Right forelimb (tissue), 1 donor: Measurements from ENCODE around the gene COL23A1.
"Not testable (repeated sequence)": the region's sequence is repeated elsewhere in the genome, so short reads cannot be mapped to it uniquely, and the experiment has no call there.

ENCODE experiments used
- DNase-seq: peaks from one replicate; pipeline ENCODE4 v3.0.0-alpha.2; 2018

COL23A1 gene

DNA sequence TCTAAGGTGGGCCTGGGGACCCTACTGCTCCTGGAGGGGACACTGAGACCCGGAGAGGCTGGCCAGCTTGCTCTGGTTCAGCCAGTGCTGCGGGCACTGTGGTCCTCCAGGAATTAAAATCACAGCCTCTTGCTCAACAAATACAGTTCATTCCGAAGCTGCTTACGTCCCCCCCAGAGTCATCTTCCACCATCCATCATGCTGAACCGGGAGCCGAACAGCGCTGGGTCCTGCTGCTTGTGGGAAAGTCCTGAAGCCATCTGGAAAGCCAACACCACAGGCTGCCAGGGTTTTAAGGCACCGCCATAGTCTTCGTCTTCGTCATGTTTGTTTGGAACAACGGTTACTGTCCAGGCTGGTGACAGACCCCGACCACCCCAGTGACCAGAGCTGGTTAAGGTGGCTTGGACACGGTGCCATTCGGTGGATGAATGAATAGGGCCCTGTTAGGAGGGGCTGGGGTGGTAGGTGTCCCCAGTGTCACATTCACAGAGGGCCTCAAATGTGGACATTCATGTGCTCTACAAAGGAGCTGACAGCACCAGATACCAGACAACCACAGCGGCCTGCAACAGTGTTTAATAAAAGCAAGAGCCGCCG lies 276.0 kb downstream of the COL23A1 start:
- peak; percentile 30 for DNase-seq

DNA sequence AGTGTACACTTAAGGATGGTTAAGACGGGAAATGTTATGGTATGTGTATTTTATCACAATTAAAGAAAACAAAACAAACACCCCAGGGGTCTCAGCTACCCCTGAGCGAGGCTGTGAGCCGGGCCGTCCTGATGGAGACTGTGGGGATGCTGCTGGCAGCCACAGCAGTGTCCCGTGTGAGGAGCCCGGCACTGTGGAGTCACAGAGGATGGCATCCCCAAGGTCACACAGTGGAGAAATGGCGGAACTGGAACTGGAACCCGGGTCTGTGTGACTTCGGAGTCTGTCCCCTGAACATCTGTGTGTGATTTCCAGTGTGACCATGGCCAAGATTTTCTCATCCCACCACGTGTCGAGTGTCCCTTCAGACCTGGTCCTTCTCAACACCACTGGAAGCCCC lies 276.9 kb downstream of the COL23A1 start:
- DNase-seq = peak; percentile 15

DNA sequence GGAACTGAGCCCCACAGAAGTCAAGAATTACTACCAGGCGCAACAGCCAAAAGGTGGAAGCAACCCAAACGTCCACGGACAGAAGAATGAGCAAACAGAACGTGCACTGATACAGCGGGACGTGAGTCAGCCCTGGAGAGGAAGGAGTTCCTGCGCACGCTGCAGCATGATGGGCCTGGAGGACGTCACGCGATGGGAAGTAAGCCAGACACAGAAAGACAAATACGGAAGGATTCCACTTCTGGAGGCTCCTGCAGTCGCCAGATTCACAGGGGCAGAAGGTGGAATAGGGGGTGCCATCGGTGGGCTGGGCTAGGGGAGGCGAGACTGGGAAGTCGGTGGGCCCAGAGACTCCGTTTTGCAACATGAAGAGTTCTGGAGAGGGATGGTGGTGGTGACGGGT lies 277.3 kb downstream of the COL23A1 start:
- peak; percentile 53 for DNase-seq

DNA sequence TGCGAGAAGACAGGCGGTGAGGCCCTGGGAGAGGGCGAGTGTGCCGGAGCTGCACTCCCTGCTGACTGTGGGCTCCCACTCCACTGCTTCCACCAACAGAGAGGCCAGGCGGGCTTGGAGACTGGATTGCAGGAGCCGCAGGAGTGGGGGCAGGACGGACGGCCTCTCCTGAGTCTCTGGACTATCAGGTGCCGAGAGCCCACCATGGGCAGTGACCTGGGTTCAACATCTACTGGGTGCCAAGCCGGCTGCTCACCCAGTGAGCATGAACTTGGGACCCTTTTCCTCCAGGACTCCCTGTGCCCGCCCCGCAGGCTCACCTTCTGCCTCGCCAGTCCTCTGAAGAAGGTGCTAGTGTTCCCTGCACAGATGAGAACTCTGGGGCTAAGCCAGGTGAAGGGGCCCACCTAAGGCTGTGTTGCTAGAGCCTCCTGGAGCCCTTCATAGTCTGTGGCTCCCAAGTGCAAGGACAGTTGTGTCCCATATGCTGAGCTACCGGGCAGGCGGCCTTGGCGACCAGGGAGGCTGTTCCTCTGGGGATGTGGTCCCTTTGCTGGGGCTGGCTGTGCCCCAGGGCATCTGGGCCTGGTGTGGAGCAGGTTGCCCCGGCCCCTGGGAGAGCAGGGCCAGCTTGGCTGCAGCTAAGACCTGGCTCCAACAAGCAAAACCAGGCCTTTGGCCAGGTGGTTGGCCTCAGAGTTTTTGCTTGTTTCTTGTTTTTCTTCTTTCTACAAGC lies 279.9 kb downstream of the COL23A1 start:
- DNase-seq = peak; percentile 36

DNA sequence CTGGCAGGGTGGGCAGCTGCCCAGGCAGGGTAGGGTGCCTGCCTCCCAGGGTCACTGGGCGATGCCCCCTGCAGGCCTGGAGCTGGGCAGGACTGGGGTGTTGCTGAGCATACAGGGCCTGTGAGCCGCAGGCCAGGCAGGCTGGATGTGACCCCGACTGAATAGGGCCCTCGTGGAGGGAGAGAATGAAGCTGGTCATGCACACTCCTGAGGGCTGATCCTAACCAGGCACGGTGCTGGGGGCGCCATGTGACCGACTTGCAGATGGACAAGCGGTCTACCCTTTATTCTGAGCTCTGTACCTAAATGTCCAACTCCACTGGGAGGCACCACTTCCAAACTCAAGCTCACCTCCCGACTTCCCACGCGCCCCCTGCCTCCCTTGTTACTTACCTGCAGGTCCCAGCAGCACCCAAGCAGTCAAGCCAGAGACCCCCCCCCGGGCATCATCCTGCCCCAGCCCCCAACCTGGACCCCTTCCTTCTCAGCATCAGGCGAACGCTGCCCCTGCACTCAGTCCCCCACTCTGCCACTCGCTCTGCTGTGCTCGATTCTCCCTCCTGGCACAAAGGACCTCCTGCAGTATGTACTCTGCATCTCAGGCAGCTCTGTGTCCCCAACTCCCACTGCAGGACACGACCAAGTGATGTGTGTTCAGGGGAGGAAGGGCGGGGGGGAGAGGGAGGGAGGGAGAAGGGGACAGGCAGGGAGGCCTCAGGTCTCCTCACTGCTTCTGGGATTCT lies 280.8 kb downstream of the COL23A1 start:
- DNase-seq = peak; percentile 43

DNA sequence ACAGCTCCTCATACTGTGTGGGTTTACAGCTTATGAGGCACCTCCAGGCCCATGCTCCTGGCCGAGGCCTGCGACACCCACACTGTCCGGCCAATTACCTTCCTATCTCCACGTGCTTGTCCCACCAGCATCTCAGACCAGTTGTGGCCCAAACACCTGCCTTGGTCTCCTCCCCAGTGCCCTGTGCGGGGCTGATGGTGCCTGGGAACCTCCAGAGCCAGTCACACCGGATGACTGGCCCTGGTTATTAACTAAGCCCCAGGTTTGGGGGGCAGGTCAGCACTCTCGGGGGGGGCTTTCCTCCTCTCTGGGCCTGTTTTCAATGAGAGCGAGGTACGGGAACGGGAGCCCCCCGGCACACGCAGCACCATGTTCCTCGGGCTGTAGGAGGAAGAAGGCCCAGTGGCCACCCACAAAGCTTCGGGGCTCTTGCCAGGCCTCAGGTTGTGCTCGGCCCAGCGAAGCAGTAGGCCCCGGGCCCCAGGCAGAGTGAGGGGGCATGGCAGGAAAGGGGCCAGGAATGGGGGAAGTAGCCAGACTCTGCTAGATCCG lies 281.6 kb downstream of the COL23A1 start:
- DNase-seq = peak; percentile 36

DNA sequence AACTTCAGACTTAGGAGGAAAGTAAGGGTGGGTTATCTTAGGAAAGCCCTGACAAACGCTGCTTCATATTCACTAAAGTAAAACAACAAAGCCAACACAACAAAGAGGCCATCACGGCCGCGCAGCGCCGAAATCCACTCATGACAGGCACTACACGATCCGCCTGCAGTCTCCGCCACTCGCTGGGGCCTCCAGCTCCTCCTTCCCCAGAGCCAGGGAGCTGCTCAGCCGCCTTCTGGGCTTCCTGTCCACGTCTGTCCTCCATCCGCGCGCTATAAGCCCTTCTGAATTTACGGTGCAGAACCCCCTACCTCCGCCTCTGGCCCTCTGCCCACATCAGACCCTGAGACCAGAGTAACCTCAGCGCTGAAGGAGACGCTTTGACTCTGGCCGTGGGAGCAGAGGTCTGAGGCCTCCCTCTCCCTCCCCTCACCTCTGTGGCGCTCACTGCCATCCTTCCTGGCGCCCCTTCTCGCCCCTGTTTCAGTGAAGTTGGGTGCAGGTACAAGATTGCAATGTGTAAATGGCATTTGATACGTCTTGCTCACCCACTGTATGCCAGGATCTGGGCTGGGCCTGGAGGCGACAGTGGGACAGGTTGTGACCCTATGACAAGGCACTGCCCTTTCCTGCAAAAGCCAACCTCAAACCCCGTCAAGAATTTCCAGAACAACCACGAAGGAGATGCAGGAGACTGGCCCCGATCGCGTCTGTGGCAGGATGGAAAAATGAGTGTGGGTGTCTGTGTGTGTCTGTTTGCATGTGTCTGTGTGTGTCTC lies 282.7 kb downstream of the COL23A1 start:
- DNase-seq = peak; percentile 32

DNA sequence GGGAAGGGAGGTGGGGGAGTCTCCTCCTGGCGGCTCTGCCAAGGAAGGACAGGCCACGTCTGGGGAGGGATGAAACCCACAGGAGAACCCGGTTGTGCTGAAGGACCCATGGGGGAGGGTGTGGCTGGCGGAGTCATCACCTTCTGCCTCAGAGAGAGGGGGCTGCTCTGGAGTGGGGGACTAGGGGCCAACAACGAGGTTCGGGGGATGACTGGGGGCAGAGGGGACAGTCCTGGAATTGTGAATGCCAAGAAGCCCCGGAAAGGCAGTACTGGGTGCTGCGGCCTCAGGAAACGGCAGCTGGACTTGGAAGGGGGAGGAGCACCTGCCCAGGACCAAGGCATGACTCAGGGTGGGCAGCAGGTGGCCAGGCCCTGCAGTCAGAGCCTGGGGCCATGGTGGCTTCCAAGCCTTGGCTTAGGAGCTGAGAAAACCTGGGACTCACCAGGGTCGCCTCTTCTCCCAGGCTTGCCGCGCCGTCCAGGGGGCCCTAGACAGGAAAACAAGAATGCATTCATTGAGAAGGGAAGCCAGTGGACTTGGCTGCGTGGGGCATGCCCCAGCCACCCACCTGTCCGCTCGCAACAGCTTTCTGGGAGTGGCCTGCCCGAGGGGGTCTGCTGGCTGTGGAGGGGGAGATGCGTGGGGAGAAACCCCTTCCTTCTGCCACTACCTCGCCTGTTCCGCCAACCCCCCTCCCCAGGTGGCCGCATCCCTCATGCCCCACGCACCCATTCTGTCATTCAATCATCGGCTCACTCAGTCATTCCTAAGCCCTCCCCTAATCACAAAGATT lies 283.6 kb downstream of the COL23A1 start:
- DNase-seq = peak; percentile 34

DNA sequence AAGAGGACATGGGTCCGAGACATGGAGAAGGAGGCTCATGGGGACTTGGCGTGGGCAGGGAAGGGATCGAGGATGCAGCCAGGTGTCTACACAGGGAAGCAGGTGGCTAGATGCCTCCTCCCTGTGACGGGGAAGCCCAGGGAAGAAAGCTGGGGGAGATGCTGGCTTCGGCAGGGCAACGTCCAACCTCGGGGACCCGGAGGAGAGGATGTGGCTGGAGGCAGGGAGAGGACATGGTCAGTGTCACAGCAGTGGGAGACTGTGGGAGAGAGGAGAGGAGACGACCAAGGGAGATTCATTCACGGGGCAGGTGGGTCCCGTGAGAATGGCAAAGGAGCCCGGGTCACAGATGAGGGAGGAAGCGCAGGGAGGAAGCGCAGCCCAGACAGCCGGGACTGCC lies 284.4 kb downstream of the COL23A1 start:
- peak; percentile 16 for DNase-seq

DNA sequence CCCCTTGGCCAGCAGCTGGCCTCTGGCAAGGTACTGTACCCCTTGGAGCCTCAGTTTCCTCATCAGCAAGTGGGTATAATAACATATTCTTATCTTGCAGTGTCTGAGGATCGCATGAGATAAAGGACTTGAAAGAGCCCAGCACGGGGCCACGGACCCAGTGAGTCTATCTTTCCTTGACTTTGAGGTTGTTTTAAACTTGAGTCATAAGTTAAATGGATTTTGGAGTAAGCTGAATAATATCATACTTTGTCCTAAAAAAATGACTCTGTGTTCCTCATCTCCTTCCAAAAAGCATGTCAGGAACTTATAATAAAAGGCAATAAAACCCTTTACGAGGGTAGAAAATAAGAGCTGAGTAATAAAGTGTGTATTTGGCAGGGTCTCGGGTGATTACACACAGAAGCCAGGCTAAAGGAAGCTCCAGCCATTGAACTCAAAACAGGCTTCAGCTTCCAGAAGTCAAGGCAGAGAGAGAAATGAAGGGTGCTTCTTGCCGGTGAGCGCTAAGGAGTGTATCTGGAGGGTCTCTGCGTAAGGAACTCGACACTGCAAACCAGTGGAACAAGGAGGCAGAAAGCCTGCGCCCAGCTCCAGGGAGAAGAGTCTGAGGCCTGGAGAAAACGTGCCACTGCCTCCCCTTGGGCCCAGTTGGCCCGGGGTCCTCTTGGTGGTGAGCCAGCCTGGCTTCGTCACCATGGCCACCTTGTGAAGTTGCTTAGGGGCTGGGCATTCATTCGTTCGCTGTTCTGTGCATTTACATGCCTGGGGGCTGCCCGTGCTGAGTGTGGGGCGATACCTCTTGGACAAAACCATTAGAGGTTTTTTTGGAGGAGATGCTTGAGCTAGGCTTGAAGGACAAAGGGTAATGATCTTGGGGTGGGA lies 285.2 kb downstream of the COL23A1 start:
- DNase-seq = peak; percentile 39

DNA sequence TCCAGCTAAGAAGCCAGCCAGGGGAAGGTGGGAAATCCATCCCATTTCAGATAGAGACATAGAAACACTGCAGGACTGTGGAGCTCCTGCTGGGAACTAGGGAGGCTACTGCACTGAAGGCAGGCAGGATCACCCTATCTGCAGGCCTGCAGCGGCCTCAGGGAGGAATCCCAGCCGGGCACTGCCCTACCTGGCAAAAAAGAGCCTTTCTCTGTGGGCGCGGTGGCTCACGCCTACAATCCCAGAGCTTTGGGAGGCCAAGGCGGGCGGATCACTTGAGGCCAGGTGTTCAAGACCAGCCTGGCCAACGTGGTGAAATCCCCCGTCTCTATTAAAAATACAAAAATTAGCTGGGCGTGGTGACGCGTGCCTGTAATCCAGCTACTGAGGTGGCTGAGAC lies 286.2 kb downstream of the COL23A1 start:
- DNase-seq = no peak

DNA sequence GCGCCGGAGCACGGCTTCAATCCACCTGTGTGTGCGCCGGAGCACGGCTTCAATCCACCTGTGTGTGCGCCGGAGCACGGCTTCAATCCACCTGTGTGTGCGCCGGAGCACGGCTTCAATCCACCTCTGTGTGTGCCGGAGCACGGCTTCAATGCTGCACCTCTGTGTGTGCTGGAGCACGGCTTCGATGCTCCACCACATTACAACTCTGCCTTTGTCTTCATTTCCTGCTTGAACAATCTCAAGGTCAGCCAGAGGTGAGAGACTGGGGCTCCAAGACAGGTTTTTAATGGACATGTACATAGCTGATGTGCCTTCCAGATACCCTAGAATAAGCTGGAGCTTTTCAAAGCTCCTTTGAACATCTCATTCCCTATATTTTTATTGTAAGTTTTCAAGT lies 287.9 kb downstream of the COL23A1 start:
- not testable (repeated sequence) for DNase-seq

DNA sequence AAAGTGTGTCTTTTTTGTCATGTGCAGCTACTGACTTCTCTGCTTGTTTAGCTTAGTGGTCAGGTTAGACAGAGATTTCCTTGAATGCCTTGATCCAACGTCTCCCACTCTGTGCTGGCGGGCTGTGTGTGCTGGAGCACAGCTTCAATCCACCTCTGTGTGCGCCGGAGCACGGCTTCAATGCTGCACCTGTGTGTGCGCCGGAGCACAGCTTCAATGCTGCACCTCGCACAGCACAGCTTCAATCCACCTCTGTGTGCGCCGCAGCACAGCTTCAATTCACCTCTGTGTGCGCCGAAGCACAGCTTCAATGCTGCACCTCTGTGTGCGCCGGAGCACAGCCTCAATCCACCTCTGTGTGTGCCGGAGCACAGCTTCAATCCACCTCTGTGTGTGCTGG lies 288.6 kb downstream of the COL23A1 start:
- DNase-seq = peak; percentile 10

DNA sequence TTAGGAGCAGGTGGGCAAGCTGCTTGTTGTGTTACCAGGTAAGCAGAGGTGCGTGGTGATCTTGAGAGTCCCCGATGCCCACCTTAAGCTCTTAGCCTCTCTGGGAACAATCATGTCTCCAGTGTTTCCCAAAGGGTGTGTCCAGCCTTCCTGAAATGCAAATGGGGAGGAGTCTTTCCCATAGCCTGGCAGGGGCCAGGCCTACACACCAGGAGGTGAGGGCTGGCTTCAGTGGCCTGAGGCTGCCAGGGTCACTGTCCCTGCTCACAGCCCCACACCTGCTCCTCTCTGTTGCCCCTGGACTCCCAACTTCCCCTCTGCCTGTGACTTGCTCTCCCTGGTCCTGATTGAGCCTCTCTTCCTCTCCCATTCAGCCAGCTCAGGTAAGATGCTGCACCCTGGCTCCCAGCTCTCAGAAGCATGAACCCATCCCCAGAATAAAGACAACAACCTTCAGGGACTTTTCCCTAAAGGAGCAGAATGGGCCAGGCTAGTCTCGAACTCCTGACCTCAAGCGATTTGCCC lies 291.8 kb downstream of the COL23A1 start:
- DNase-seq = peak; percentile 24

DNA sequence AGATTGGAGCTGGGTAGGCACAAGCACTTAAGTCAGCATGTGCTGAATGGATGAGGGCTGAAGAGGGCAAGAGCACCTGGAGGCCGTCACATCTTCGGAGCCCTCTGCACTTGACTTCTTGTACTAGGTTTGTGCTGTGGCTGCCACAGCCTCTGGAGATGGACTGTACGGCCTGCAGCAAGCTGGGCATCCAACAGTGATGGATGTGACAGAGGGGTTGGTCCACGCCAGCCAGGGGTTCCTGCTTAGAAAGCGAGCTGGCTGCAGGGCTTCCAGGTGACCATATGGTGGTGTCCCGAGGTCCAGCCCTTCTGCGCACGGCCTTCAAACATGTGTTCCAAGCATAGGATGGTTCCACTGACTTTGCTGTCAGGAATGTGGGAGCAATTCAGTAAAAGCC lies 292.4 kb downstream of the COL23A1 start:
- DNase-seq = peak; percentile 6

DNA sequence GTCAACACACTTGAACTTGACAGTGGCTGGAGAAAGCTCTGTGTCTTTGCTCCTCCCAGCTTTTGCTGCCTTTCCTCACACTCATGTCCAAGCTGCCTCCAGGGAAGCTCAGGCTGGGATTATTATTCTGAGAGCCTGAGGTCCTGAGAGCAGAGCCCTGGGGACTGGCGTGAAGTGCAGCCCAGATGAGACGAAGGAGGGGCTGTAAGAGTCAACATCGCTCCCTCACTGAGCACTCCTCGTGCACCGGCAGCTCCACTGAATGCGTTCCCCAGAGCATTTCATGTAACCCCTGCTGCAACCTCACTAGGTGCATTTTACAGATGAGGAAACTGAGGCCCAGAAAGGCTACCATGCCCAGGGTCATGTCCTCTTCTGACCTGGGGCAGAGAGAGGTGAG lies 294.1 kb downstream of the COL23A1 start:
- peak; percentile 30 for DNase-seq

DNA sequence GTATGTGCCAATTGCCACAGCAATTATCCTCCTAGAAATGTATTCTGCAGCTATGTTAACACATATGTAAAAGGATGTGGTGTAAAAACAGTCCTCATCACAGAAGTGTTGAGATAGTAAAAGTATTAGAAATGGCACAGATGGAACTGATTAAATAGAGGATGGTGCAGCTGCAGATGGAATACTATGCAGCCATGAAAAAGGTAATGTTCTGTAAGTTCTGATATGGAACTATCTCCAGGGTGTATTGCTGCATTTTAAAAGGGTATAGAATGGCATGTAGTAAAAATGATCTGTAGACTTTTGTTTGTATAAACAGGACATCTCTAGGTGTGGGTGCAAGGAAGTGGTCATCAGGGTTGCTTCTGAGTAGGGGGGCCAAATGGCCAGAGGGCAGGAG lies 294.6 kb downstream of the COL23A1 start:
- no peak for DNase-seq

DNA sequence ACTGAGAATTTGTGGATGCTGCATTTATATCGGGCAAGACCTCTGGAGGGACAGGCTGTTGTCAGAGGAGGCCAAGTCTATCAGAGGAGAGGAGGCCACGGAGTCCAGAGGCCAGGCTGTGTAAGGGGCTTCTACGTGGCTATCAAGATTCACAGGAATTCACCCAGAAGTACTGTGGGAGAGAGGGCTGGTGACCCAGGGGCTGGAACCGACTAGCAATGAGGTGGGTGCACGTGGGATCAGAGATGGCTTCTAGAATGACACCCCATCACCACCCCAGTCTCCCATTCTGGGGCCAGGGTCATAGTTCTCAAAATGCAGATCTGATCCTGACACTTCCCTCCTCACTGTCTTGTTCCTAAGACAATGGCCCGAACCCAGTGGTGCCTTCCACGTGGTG lies 296.4 kb downstream of the COL23A1 start:
- peak; percentile 39 for DNase-seq

DNA sequence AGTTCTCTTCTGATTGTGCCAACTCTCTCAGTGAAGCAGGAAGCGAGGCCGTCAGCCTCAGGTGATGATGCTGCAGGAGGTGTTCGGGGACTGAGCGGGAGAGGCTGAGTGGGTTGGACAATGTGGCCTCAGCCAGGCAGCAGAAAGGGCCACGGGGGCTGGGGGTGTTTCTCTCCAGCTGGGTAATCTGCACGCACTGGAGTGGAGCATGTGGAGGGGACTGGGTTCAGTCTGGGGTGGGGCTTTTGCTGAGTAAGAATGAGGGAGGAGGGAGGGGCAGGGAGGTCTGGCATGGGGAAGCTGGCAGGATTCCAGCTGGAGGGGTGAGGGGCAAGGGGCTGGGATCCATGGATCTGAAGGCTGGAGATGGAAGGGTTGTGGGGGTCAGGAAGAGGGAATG lies 296.8 kb downstream of the COL23A1 start:
- DNase-seq = peak; percentile 41

DNA sequence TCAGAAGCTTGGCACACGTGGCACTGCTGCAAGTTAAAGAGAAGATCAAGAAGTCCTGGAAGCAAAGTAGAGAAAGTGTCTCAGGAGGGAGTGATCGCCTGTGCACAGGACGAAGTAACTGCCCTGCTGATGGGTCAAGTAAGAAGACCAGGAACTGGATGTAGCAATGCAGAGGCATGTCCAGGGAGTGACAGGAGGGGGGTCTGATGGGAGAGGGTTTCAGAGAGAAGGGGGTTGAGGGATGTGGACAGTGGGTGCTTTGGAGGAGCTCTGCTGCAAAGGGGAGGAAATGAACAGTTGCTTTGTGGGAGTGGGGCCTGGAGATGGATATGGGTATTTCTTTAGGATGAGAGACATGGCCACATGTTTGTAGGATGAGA lies 297.4 kb downstream of the COL23A1 start:
- peak; percentile 21 for DNase-seq
